AG10803 (cell line): ENCODE data around the gene COL20A1.

ENCODE experiments used
- DNase-seq: peaks from one replicate; pipeline ENCODE4 v3.0.0; 2010; ENCODE audit warnings: low read depth
- H3K4me3 ChIP-seq: 2 replicates; pipeline ENCODE4 v1.5.1; 2011; ENCODE audit warnings: mild to moderate bottlenecking, low read length, control low read depth
- CTCF ChIP-seq: conservative IDR thresholded peaks from 2 replicates; pipeline ENCODE4 v1.5.1; 2011; ENCODE audit warnings: mild to moderate bottlenecking, low read length, control low read depth, inconsistent platforms

COL20A1 gene

GRCh38 chr20:63292292-63292701 lies 689 bp upstream of the COL20A1 start:
- DNase-seq = no peak
- no peak for TF ChIP-seq CTCF
- no peak overlapping the region for H3K4me3 ChIP-seq

- no peak for TF ChIP-seq CTCF
- DNase-seq = no peak
- H3K4me3 ChIP-seq = no peak overlapping the region
These were observed 470 bp downstream of the COL20A1 start for GRCh38 chr20:63293456-63293855.

- no peak for TF ChIP-seq CTCF
- H3K4me3 ChIP-seq = no peak overlapping the region
- no peak for DNase-seq
These were observed 1.0 kb downstream of the COL20A1 start for GRCh38 chr20:63293871-63294535.

- no peak for TF ChIP-seq CTCF
- DNase-seq = no peak
- H3K4me3 ChIP-seq = no peak overlapping the region
These were observed 1.5 kb downstream of the COL20A1 start for GRCh38 chr20:63294536-63294900.

- no peak for DNase-seq
- no peak overlapping the region for H3K4me3 ChIP-seq
- no peak for TF ChIP-seq CTCF
These were observed 2.0 kb downstream of the COL20A1 start for GRCh38 chr20:63295018-63295417.

- no peak overlapping the region for H3K4me3 ChIP-seq
- TF ChIP-seq CTCF = no peak
- no peak for DNase-seq
These were observed 2.4 kb downstream of the COL20A1 start for GRCh38 chr20:63295422-63295821.

- no peak overlapping the region for H3K4me3 ChIP-seq
- DNase-seq = no peak
- TF ChIP-seq CTCF = no peak
These were observed 2.9 kb downstream of the COL20A1 start for GRCh38 chr20:63295846-63296245.
